HepG2 (cell line): ENCODE results near the gene FAM43B. TPM values are rescaled to one million over a fixed set of nuclear protein-coding genes. Genes with fewer than 3 reads are reported as not detected.

ENCODE experiments used
- ELF1 ChIP-seq: sonication (generic); formaldehyde crosslinking; IDR thresholded peaks from 2 replicates; pipeline ENCODE4 v1.4.0; 2020; ENCODE audit warnings: missing genetic modification reagents
- FOXM1 ChIP-seq: sonication (generic); formaldehyde crosslinking; IDR thresholded peaks from 2 replicates; pipeline ENCODE4 v1.5.0; 2020; ENCODE audit warnings: missing genetic modification reagents
- IRX3 ChIP-seq: sonication (generic); formaldehyde crosslinking; IDR thresholded peaks from 2 replicates; pipeline ENCODE4 v1.8.1; 2023; ENCODE audit warnings: mild to moderate bottlenecking, low read depth, missing genetic modification reagents, borderline replicate concordance
- JARID2 ChIP-seq: sonication (generic); formaldehyde crosslinking; IDR thresholded peaks from 2 replicates; pipeline ENCODE4 v1.8.1; 2023; ENCODE audit warnings: missing genetic modification reagents, inconsistent platforms; ENCODE audit not compliant: insufficient replicate concordance
- LRRFIP1 ChIP-seq: sonication (generic); formaldehyde crosslinking; conservative IDR thresholded peaks from 2 replicates; pipeline ENCODE4 v1.4.0; 2020; ENCODE audit warnings: missing genetic modification reagents
- MEIS2 ChIP-seq: sonication (generic); formaldehyde crosslinking; IDR thresholded peaks from 2 replicates; pipeline ENCODE4 v1.9.0; 2021; ENCODE audit warnings: mild to moderate bottlenecking, missing genetic modification reagents
- NR1H2 ChIP-seq: sonication (generic); formaldehyde crosslinking; IDR thresholded peaks from 2 replicates; pipeline ENCODE4 v1.8.1; 2022; ENCODE audit warnings: low read depth, missing genetic modification reagents, borderline replicate concordance
- TCF12 ChIP-seq, 2 experiments: fragments of 450-650 bp in 1 of 2; sonication (generic) in 1 of 2; formaldehyde crosslinking in 1 of 2; IDR thresholded peaks; 2 replicates each; pipeline versions ENCODE4 v1.6.1 to v1.8.0; 2017 to 2022; ENCODE audit warnings: antibody characterized with exemption in 1 of 2, mild to moderate bottlenecking in 1 of 2, missing genetic modification reagents in 1 of 2, moderate library complexity in 1 of 2
- TCF7L2 ChIP-seq: IDR thresholded peaks from 2 replicates; pipeline ENCODE4 v1.6.1; 2011; ENCODE audit warnings: mild to moderate bottlenecking, low read depth, low read length, moderate library complexity
- THAP11 ChIP-seq: IDR thresholded peaks from 2 replicates; pipeline ENCODE4 v1.6.1; 2016; ENCODE audit warnings: missing biosample characterization, missing genetic modification reagents
- ZEB1 ChIP-seq: IDR thresholded peaks from 2 replicates; pipeline ENCODE4 v1.6.1; 2012; ENCODE audit warnings: mild to moderate bottlenecking, low read depth, inconsistent platforms; ENCODE audit not compliant: insufficient replicate concordance
- ZNF3 ChIP-seq: IDR thresholded peaks from 2 replicates; pipeline ENCODE4 v1.7.0; 2017; ENCODE audit warnings: inconsistent platforms
- ZNF549 ChIP-seq: sonication (generic); formaldehyde crosslinking; IDR thresholded peaks from 2 replicates; pipeline ENCODE4 v1.5.0; 2020; ENCODE audit warnings: missing genetic modification reagents
- ZNF816 ChIP-seq: sonication (generic); formaldehyde crosslinking; IDR thresholded peaks from 2 replicates; pipeline ENCODE4 v1.8.0; 2022; ENCODE audit warnings: missing genetic modification reagents, mild to moderate bottlenecking, borderline replicate concordance
- polyA plus RNA-seq, 8 experiments: library from polyadenylated mRNA; depleted of rRNA in 3 of 8; stranded (reverse) in 7 of 8; unstranded in 1 of 8; fragments of >200 nt; fragmentation: Illumina TruSeq in 4 of 8; extraction: Trizol in 4 of 8; gene quantifications; 2 replicates each; pipeline versions ENCODE4 v1.2.1 to v1.2.3, GENCODE V29; 2011 to 2016; ENCODE audit warnings: low read depth in 4 of 8, missing spikeins in 1 of 8, mixed read lengths in 1 of 8; ENCODE audit not compliant: insufficient read depth in 1 of 8
- total RNA-seq, 5 experiments: library from RNA; depleted of rRNA; stranded (reverse); fragments of >200 nt; fragmentation: Illumina TruSeq; extraction: Trizol; gene quantifications; 2 replicates each; pipeline ENCODE4 v1.2.3, GENCODE V29; 2016; ENCODE audit warnings: low read depth in 1 of 5
- TF ChIP-seq, protein P1 (sequence below): sonication (generic); formaldehyde crosslinking; conservative IDR thresholded peaks from 2 replicates; pipeline ENCODE4 v1.4.0; 2020; ENCODE audit warnings: missing genetic modification reagents
- TF ChIP-seq, protein P2 (sequence below): sonication (generic); formaldehyde crosslinking; IDR thresholded peaks from 2 replicates; pipeline ENCODE4 v1.4.0; 2020; ENCODE audit warnings: missing genetic modification reagents
- TF ChIP-seq, protein P3 (sequence below): IDR thresholded peaks from 2 replicates; pipeline ENCODE4 v1.6.1; 2016; ENCODE audit warnings: mild to moderate bottlenecking
- TF ChIP-seq, protein P4 (sequence below): sonication (generic); formaldehyde crosslinking; IDR thresholded peaks from 2 replicates; pipeline ENCODE4 v1.8.1; 2023; ENCODE audit warnings: mild to moderate bottlenecking, missing genetic modification reagents

FAM43B gene
- total and polyA plus RNA-seq, 2 of the 13 experiments (the other 11 are each of a cell fraction or from before 2014, with no cell fraction given) = 0.63 to 3.7 TPM

DNA sequence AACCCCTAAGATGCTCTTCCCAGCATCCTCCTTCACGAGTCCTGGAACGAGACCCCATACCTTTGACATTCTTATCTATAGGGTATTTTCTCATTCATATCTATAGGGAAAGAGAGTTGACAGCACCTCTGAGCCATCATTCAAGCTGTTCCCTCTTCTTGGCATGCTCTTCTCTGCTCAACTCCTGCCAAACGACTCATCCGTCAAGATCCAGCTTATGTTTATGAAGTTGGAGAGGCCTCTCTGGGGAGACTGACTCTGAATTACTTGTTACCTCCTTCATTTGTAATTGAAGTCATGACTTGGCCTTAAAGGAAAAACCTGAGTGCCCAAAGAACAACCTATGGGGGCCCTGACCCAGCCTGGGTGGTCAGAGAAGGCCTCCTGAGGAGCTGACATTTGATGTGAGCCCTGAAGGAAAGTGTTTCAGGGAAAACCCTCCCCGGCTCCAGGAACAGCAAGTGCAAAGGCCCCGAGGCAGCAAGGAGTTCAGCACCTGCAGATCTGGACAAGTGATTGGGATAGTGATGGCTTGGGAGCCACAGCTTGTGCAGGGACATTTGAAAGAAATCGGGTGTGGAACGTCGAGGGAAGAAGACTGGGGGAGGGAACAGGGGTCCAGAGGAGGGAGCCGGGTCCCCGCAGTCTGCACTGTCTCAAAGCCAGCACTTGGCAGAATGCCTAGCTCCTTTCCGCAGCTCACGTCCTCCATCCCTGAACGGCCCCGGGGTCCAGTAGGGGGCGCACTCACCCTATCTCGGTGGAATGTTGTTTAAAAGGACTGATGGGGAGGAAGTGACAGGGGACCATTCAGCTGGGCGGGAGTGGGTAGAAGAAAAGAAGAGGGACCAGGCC is 22.5 kb downstream of the FAM43B start (continued):
- TF ChIP-seq IRX3 (CRISPR knock-in tag) = no peak
- TF ChIP-seq TCF12 (IDR thresholded peaks at IDR 0.05) = no peak
- TF ChIP-seq TCF12 (CRISPR knock-in tag; IDR thresholded peaks at IDR 0.05) = no peak
- TF ChIP-seq NR1H2 (CRISPR knock-in tag) = no peak
- TF ChIP-seq, protein P1, sequence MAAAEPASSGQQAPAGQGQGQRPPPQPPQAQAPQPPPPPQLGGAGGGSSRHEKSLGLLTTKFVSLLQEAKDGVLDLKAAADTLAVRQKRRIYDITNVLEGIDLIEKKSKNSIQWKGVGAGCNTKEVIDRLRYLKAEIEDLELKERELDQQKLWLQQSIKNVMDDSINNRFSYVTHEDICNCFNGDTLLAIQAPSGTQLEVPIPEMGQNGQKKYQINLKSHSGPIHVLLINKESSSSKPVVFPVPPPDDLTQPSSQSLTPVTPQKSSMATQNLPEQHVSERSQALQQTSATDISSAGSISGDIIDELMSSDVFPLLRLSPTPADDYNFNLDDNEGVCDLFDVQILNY (CRISPR knock-in tag) = no peak
- TF ChIP-seq ZNF3 (CRISPR knock-in tag) = no peak
- no peak for TF ChIP-seq ZNF549 (CRISPR knock-in tag)
- TF ChIP-seq, protein P2, sequence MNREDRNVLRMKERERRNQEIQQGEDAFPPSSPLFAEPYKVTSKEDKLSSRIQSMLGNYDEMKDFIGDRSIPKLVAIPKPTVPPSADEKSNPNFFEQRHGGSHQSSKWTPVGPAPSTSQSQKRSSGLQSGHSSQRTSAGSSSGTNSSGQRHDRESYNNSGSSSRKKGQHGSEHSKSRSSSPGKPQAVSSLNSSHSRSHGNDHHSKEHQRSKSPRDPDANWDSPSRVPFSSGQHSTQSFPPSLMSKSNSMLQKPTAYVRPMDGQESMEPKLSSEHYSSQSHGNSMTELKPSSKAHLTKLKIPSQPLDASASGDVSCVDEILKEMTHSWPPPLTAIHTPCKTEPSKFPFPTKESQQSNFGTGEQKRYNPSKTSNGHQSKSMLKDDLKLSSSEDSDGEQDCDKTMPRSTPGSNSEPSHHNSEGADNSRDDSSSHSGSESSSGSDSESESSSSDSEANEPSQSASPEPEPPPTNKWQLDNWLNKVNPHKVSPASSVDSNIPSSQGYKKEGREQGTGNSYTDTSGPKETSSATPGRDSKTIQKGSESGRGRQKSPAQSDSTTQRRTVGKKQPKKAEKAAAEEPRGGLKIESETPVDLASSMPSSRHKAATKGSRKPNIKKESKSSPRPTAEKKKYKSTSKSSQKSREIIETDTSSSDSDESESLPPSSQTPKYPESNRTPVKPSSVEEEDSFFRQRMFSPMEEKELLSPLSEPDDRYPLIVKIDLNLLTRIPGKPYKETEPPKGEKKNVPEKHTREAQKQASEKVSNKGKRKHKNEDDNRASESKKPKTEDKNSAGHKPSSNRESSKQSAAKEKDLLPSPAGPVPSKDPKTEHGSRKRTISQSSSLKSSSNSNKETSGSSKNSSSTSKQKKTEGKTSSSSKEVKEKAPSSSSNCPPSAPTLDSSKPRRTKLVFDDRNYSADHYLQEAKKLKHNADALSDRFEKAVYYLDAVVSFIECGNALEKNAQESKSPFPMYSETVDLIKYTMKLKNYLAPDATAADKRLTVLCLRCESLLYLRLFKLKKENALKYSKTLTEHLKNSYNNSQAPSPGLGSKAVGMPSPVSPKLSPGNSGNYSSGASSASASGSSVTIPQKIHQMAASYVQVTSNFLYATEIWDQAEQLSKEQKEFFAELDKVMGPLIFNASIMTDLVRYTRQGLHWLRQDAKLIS = no peak
- no peak for TF ChIP-seq LRRFIP1
- 0 out of 2 replicates have a peak, but pooled peaks have one; percentile 14 for TF ChIP-seq ELF1 (CRISPR knock-in tag)
- peak; percentile 17; the same call in 1 of the 2 replicates for TF ChIP-seq THAP11
- no peak for TF ChIP-seq JARID2
- peak; percentile 50; the same call in 1 of the 2 replicates for TF ChIP-seq MEIS2 (CRISPR knock-in tag)
- TF ChIP-seq ZEB1 = no peak
- TF ChIP-seq FOXM1 (CRISPR knock-in tag) = no peak
- TF ChIP-seq TCF7L2 = no peak
- TF ChIP-seq ZNF816 (CRISPR knock-in tag) = no peak
- TF ChIP-seq, protein P3, sequence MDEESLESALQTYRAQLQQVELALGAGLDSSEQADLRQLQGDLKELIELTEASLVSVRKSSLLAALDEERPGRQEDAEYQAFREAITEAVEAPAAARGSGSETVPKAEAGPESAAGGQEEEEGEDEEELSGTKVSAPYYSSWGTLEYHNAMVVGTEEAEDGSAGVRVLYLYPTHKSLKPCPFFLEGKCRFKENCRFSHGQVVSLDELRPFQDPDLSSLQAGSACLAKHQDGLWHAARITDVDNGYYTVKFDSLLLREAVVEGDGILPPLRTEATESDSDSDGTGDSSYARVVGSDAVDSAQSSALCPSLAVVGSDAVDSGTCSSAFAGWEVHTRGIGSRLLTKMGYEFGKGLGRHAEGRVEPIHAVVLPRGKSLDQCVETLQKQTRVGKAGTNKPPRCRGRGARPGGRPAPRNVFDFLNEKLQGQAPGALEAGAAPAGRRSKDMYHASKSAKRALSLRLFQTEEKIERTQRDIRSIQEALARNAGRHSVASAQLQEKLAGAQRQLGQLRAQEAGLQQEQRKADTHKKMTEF (CRISPR knock-in tag) = no peak
- TF ChIP-seq, protein P4, sequence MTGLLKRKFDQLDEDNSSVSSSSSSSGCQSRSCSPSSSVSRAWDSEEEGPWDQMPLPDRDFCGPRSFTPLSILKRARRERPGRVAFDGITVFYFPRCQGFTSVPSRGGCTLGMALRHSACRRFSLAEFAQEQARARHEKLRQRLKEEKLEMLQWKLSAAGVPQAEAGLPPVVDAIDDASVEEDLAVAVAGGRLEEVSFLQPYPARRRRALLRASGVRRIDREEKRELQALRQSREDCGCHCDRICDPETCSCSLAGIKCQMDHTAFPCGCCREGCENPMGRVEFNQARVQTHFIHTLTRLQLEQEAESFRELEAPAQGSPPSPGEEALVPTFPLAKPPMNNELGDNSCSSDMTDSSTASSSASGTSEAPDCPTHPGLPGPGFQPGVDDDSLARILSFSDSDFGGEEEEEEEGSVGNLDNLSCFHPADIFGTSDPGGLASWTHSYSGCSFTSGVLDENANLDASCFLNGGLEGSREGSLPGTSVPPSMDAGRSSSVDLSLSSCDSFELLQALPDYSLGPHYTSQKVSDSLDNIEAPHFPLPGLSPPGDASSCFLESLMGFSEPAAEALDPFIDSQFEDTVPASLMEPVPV (CRISPR knock-in tag) = no peak
